ENCODE results near the gene DNAJB4.

Gene DNAJB4

DNA sequence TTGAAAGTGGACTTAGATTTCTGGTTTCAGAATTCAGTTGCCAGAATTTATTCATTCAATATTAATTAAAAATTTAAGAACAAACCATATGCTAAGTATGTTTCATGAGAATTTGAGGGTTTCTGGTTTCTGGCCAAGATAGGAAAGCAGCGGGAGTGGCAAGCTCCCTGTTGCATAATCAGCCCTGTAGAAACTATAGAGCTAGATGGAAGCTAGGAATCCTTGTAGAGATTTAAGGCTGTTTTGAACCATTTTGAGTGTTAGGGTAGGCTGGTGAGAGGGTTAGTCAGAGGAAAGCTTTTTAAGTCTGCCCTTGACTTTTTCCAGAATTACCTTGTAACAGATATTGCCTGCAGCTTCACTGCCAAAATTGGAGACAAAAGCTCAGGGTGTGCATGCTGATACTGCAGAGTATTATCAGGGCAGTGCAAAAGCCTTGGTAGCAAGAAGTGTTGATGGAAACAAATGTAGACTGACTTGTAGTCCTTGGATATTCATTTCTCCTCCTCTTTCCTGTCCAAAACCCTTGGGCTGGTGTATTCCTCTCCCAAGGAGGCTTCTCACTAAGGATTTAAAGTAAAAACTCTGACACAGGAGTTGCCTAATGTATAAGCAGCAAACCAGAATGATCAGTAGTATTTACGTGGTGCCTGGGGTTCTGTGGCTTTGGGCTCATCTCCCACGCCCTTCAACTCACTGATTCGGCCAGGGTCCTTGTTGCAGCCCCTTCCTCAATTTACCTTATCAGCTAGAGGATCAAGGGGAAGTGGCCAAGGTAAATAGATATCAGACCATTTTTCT is 28.5 kb downstream of the DNAJB4 start:
- H3K36me3 Mint-ChIP-seq (ENCODE audit: low read depth), result no peaks in the 10 kb centered on the region
- intact Hi-C loops (cut with micrococcal nuclease), result no loop called here
- no peak overlapping the region for H3K27ac Mint-ChIP-seq
- no peaks in the 10 kb centered on the region for H3K4me1 Mint-ChIP-seq (ENCODE audit: low read depth)
- H3K9me3 Mint-ChIP-seq, result no peaks in the 10 kb centered on the region
- no peak overlapping the region for H3K4me3 Mint-ChIP-seq
- no peaks in the 10 kb centered on the region for H3K27me3 Mint-ChIP-seq

DNA sequence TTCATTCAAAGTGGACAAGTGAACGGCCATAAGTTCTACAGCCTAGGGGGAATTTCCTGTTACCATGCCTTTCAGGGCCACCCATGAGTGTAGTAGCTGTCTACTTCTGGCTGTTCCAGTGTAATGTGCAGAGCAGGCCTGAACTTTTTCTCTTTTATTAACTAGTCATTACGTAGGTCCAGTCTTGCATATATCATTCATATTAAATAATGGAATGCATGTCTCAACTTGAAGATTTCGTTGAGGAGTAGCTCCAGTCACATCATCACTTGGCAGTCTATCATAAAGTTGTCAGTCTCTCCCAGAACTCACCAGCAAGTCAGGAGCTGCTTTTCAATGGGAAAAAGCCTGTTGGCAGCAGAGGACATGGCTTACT is 29.0 kb downstream of the DNAJB4 start:
- Mint-ChIP-seq H3K27me3 (no peaks in the 10 kb centered on the region), H3K4me1 (ENCODE audit: low read depth) (no peaks in the 10 kb centered on the region), H3K9me3 (no peaks in the 10 kb centered on the region), H3K27ac (no peak overlapping the region), H3K36me3 (ENCODE audit: low read depth) (no peaks in the 10 kb centered on the region), H3K4me3 (no peak overlapping the region)
- intact Hi-C loops (cut with micrococcal nuclease), result no loop called here

GRCh38 chr1:78035121-78035520 is 30.4 kb downstream of the DNAJB4 start:
- H3K9me3 Mint-ChIP-seq, result no peaks in the 10 kb centered on the region
- intact Hi-C loops (cut with micrococcal nuclease), result no loop called here
- no peak overlapping the region for H3K4me3 Mint-ChIP-seq
- H3K27me3 Mint-ChIP-seq, result no peaks in the 10 kb centered on the region
- H3K36me3 Mint-ChIP-seq (ENCODE audit: low read depth), result no peaks in the 10 kb centered on the region
- no peak overlapping the region for H3K27ac Mint-ChIP-seq
- no peaks in the 10 kb centered on the region for H3K4me1 Mint-ChIP-seq (ENCODE audit: low read depth)

DNA sequence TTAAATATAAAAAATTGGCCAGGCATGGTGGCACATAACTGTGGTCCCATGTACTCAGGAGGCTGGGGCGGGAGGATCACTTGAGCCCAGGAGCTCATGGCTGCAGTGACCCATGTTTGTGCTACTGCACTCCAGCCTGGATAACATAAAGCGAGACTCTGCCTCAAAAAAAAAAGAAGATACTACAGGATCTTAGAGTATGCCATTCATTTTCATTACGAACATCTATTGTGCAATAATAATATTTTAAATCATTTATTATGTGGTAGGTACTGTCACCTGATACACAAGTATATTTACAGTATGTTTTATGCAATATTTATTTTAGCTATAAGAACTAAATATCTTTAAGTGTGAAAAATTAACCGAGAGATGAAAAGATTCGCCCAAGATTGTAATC is 31.7 kb downstream of the DNAJB4 start:
- intact Hi-C loops (cut with micrococcal nuclease), result no loop called here
- H3K27me3 Mint-ChIP-seq, result no peaks in the 10 kb centered on the region

DNA sequence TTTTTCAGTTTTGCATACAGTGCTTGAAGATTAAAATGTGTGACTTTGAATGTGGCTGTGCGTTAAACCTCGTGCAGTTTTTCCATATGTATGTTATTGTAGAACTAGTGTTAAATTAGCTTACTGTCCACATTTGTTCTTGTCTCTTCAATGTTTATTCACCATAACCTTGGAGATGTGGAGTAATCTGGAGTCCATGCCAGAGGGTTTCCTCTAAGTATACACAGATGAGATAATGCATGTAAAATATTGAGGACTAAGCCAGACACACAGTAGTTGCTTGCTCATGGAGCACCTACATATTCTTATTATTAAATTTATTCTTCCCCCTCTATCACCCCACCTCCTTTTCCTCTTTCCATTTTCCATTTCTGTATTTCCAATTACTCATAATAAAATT is 33.3 kb downstream of the DNAJB4 start:
- intact Hi-C loops (cut with micrococcal nuclease), result no loop called here
- Mint-ChIP-seq H3K27ac (no peak overlapping the region), H3K27me3 (peaks cover 7% of the 10 kb centered on the region), H3K4me3 (no peak overlapping the region), H3K9me3 (no peaks in the 10 kb centered on the region), H3K36me3 (ENCODE audit: low read depth) (no peaks in the 10 kb centered on the region), H3K4me1 (ENCODE audit: low read depth) (peaks cover 8% of the 10 kb centered on the region)

More for the DNA sequence above, 31.7 kb downstream of the DNAJB4 start:
- H3K27ac Mint-ChIP-seq, result no peak overlapping the region
- no peaks in the 10 kb centered on the region for H3K36me3 Mint-ChIP-seq (ENCODE audit: low read depth)
- peaks cover 8% of the 10 kb centered on the region for H3K4me1 Mint-ChIP-seq (ENCODE audit: low read depth)
- H3K4me3 Mint-ChIP-seq, result no peak overlapping the region
- no peaks in the 10 kb centered on the region for H3K9me3 Mint-ChIP-seq

GRCh38 chr1:78038491-78038939 is 33.8 kb downstream of the DNAJB4 start:
- intact Hi-C loops (cut with micrococcal nuclease), result no loop called here
- Mint-ChIP-seq H3K4me3 (no peak overlapping the region), H3K9me3 (no peaks in the 10 kb centered on the region), H3K4me1 (ENCODE audit: low read depth) (peaks cover 8% of the 10 kb centered on the region), H3K27ac (no peak overlapping the region), H3K27me3 (peaks cover 12% of the 10 kb centered on the region), H3K36me3 (ENCODE audit: low read depth) (no peaks in the 10 kb centered on the region)

- peaks cover 32% of the 10 kb centered on the region for H3K27me3 Mint-ChIP-seq
- intact Hi-C loops (cut with micrococcal nuclease), result no loop called here
- no peak overlapping the region for H3K27ac Mint-ChIP-seq
- peaks cover 19% of the 10 kb centered on the region for H3K4me1 Mint-ChIP-seq (ENCODE audit: low read depth)
- H3K4me3 Mint-ChIP-seq, result no peak overlapping the region
- no peaks in the 10 kb centered on the region for H3K36me3 Mint-ChIP-seq (ENCODE audit: low read depth)
- H3K9me3 Mint-ChIP-seq, result no peaks in the 10 kb centered on the region
Observed at GRCh38 chr1:78040484-78041089, 35.8 kb downstream of the DNAJB4 start.

DNA sequence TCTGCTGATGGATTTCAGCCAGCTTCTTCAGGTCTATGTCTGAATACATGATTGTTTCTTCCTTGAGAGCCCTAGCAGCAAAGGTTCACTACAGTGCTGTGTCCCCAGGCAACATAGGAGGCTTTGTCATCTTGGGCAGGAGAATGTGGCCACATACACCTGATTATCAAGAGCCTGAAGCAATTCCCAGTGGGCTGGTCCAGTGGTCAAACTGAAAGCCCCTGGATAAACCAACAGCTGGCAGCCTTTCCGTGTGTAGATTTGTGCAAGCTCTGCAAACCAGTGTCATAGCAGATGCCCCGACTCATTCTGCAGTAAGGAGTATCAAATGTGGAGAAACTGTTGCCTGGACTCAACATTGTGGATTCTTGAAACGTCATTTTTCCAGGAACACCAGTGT is 38.7 kb downstream of the DNAJB4 start:
- Mint-ChIP-seq H3K27ac (no peak overlapping the region), H3K36me3 (ENCODE audit: low read depth) (no peaks in the 10 kb centered on the region), H3K4me1 (ENCODE audit: low read depth) (peaks cover 28% of the 10 kb centered on the region), H3K4me3 (no peak overlapping the region), H3K27me3 (peaks cover 54% of the 10 kb centered on the region), H3K9me3 (no peaks in the 10 kb centered on the region)
- intact Hi-C loops (cut with micrococcal nuclease), result no loop called here

GRCh38 chr1:78044796-78045562 is 40.2 kb downstream of the DNAJB4 start:
- Mint-ChIP-seq H3K36me3 (ENCODE audit: low read depth) (no peaks in the 10 kb centered on the region), H3K27ac (no peak overlapping the region), H3K27me3 (peaks cover 58% of the 10 kb centered on the region), H3K4me3 (peak overlapping the region; percentile 71), H3K4me1 (ENCODE audit: low read depth) (peaks cover 28% of the 10 kb centered on the region), H3K9me3 (no peaks in the 10 kb centered on the region)
- intact Hi-C loops (cut with micrococcal nuclease), result loop anchor here (2.0 kb wide), 1 partner anchor 14 kb away; no protein-coding TSS in a partner anchor

DNA sequence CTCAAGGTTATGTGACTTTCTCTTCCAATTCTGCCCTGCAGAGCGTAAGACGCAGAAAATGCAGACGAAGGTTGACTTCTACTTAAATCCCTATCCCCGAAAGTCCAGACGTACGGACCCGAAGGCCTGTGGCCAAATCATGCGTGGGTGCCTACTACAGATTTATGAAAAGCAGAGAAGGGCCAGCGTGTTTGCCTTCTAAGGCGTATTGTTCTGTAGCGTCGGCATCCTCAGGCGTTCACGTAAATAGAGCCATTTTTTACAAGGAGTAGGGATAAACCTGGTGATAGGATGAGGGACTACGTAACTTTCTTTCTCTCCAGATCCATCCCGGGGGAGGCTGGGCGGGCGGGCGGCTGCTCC is 40.8 kb downstream of the DNAJB4 start:
- Mint-ChIP-seq H3K27me3 (peaks cover 58% of the 10 kb centered on the region), H3K9me3 (no peaks in the 10 kb centered on the region), H3K27ac (no peak overlapping the region), H3K36me3 (ENCODE audit: low read depth) (no peaks in the 10 kb centered on the region), H3K4me3 (peak overlapping the region; percentile 71), H3K4me1 (ENCODE audit: low read depth) (peaks cover 24% of the 10 kb centered on the region)
- intact Hi-C loops (cut with micrococcal nuclease), result loop anchor here (2.0 kb wide), 1 partner anchor 13 kb away; no protein-coding TSS in a partner anchor

DNA sequence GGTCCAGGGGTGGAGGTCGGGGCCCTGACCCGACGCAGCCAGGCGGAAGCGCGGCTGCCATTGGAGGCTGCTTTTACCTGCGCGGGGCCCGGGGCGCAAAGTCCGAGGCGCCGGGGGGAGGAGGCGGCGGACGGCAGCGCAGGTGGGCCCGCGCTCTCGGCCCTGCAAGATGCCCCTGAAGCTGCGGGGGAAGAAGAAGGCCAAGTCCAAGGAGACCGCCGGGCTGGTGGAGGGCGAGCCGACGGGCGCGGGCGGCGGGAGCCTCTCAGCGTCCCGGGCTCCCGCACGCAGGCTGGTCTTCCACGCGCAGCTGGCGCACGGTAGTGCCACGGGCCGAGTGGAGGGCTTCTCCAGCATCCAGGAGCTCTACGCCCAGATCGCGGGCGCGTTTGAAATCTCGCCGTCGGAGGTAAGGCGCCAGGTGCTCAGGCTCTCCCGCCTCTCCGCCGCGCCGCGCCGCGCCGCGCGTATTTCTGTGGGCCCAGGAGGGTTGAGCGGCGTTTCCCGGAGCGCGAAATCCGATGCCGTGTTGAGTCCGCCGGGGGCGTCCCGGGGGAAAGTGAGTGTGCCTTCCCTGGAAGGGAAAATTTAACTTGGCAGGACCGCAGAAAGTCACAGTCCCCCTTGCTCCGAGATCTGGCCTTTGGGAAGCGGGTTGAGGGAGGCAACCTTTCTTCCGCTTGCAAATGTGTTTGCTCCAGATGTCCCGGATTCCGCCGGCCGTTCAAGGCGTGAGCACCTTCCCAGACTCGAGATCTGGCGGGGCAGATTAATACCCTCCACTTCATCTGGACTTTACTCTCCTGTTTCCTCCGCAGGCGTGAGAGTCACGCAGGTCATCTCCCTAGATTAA is 41.4 kb downstream of the DNAJB4 start, which contains the start of gene GIPC2:
TSS of gene GIPC2 (plus strand) at position 41 of the 853 bp plus-strand sequence. CDS start at position 170, 129 bp downstream.
- Mint-ChIP-seq H3K9me3 (no peaks in the 10 kb centered on the region), H3K4me1 (ENCODE audit: low read depth) (peaks cover 20% of the 10 kb centered on the region), H3K27me3 (peaks cover 58% of the 10 kb centered on the region), H3K36me3 (ENCODE audit: low read depth) (no peaks in the 10 kb centered on the region), H3K27ac (no peak within 1 kb of the TSS), H3K4me3 (peak within 1 kb of the TSS; percentile 71)
- intact Hi-C loops (cut with micrococcal nuclease), result loop anchor here (2.0 kb wide), 1 partner anchor 13 kb away; no protein-coding TSS in a partner anchor

- H3K4me3 Mint-ChIP-seq, result no peak overlapping the region
- H3K9me3 Mint-ChIP-seq, result no peaks in the 10 kb centered on the region
- no peak overlapping the region for H3K27ac Mint-ChIP-seq
- intact Hi-C loops (cut with micrococcal nuclease), result no loop called here
- H3K27me3 Mint-ChIP-seq, result peaks cover 58% of the 10 kb centered on the region
- H3K4me1 Mint-ChIP-seq (ENCODE audit: low read depth), result peaks cover 20% of the 10 kb centered on the region
- H3K36me3 Mint-ChIP-seq (ENCODE audit: low read depth), result no peaks in the 10 kb centered on the region
Observed at GRCh38 chr1:78047106-78047505, 42.4 kb downstream of the DNAJB4 start.

GRCh38 chr1:78047631-78048030 is 42.9 kb downstream of the DNAJB4 start:
- Mint-ChIP-seq H3K36me3 (ENCODE audit: low read depth) (no peaks in the 10 kb centered on the region), H3K27ac (no peak overlapping the region), H3K9me3 (no peaks in the 10 kb centered on the region), H3K27me3 (peaks cover 56% of the 10 kb centered on the region), H3K4me1 (ENCODE audit: low read depth) (peaks cover 20% of the 10 kb centered on the region), H3K4me3 (no peak overlapping the region)
- intact Hi-C loops (cut with micrococcal nuclease), result no loop called here
